CD4-positive, alpha-beta T cell treated with Interleukin-12 subunit alpha and Interleukin-12 subunit beta, for 1 hour (primary cell): ENCODE data around the gene RXRA.

Source experiments
- DNase-seq: peaks from one replicate; pipeline ENCODE4 v3.0.0-alpha.2; 2020

RXRA gene

GRCh38 chr9:134456756-134457305, 130.6 kb downstream of the RXRA start:
- DNase-seq: no peak

GRCh38 chr9:134457321-134458206, 131.3 kb downstream of the RXRA start:
- no peak for DNase-seq

- DNase-seq: no peak
Measured at GRCh38 chr9:134458207-134459108, 132.2 kb downstream of the RXRA start.

- no peak for DNase-seq
Measured at GRCh38 chr9:134459164-134459563, 132.9 kb downstream of the RXRA start.

- no peak for DNase-seq
Measured at GRCh38 chr9:134459573-134459972, 133.3 kb downstream of the RXRA start.

GRCh38 chr9:134460206-134460605, 134.0 kb downstream of the RXRA start:
- DNase-seq: no peak

GRCh38 chr9:134460896-134461295, 134.6 kb downstream of the RXRA start:
- DNase-seq: no peak

GRCh38 chr9:134461426-134461982, 135.2 kb downstream of the RXRA start:
- DNase-seq: no peak

- DNase-seq: no peak
Measured at GRCh38 chr9:134462318-134462717, 136.1 kb downstream of the RXRA start.

- no peak for DNase-seq
Measured at GRCh38 chr9:134463280-134463679, 137.0 kb downstream of the RXRA start.

GRCh38 chr9:134466869-134467616, 140.8 kb downstream of the RXRA start:
- no peak for DNase-seq

- no peak for DNase-seq
Measured at GRCh38 chr9:134468358-134468757, 142.1 kb downstream of the RXRA start.

GRCh38 chr9:134469041-134469875, 143.0 kb downstream of the RXRA start:
- DNase-seq: no peak

- no peak for DNase-seq
Measured at GRCh38 chr9:134472256-134472655, 146.0 kb downstream of the RXRA start.

- DNase-seq: no peak
Measured at GRCh38 chr9:134473141-134474054, 147.1 kb downstream of the RXRA start.

- DNase-seq: no peak
Measured at GRCh38 chr9:134474055-134474370, 147.8 kb downstream of the RXRA start.

- DNase-seq: no peak
Measured at GRCh38 chr9:134475011-134475790, 148.9 kb downstream of the RXRA start.

GRCh38 chr9:134476272-134476941, 150.2 kb downstream of the RXRA start:
- DNase-seq: no peak

- DNase-seq: no peak
Measured at GRCh38 chr9:134476942-134477335, 150.7 kb downstream of the RXRA start.
